ENCODE results near the gene BMF. TPM values are rescaled to one million over a fixed set of nuclear protein-coding genes. Genes with fewer than 3 reads are reported as not detected.

The BMF gene
- polyA plus RNA-seq, 1 donor from 2014 or later, result 5.8 TPM

- no peak overlapping the region for H3K4me3 ChIP-seq (ENCODE audit: low read length)
- no peaks in the 10 kb centered on the region for H3K9me3 ChIP-seq (ENCODE audit: low read length)
- H3F3A ChIP-seq (ENCODE audit: insufficient read depth, low read length, poor library complexity, severe bottlenecking), result no peaks in the 10 kb centered on the region
- no peaks in the 10 kb centered on the region for H3K9me2 ChIP-seq (ENCODE audit: insufficient read depth, low read length)
- no peak overlapping the region for H3K27ac ChIP-seq (ENCODE audit: low read length)
- no peaks in the 10 kb centered on the region for H3K27me3 ChIP-seq (ENCODE audit: insufficient read depth, low read depth, low read length)
- no peak overlapping the region for H3K9ac ChIP-seq (ENCODE audit: low read length)
- H2AFZ ChIP-seq (ENCODE audit: low read depth, low read length), result no peak overlapping the region
- no peak for TF ChIP-seq TAF1 (IDR thresholded peaks at IDR 0.05; ENCODE audit: low read depth)
- TF ChIP-seq EP300 (conservative IDR thresholded peaks at IDR 0.05; ENCODE audit: poor library complexity, severe bottlenecking), result no peak
- TF ChIP-seq, protein P1, sequence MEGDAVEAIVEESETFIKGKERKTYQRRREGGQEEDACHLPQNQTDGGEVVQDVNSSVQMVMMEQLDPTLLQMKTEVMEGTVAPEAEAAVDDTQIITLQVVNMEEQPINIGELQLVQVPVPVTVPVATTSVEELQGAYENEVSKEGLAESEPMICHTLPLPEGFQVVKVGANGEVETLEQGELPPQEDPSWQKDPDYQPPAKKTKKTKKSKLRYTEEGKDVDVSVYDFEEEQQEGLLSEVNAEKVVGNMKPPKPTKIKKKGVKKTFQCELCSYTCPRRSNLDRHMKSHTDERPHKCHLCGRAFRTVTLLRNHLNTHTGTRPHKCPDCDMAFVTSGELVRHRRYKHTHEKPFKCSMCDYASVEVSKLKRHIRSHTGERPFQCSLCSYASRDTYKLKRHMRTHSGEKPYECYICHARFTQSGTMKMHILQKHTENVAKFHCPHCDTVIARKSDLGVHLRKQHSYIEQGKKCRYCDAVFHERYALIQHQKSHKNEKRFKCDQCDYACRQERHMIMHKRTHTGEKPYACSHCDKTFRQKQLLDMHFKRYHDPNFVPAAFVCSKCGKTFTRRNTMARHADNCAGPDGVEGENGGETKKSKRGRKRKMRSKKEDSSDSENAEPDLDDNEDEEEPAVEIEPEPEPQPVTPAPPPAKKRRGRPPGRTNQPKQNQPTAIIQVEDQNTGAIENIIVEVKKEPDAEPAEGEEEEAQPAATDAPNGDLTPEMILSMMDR (IDR thresholded peaks at IDR 0.05; ENCODE audit: poor library complexity, severe bottlenecking), result no peak
- no peak for TF ChIP-seq MXI1 (conservative IDR thresholded peaks at IDR 0.05; ENCODE audit: poor library complexity, severe bottlenecking)
- TF ChIP-seq RAD21 (conservative IDR thresholded peaks at IDR 0.05), result no peak
- TF ChIP-seq, protein P2, sequence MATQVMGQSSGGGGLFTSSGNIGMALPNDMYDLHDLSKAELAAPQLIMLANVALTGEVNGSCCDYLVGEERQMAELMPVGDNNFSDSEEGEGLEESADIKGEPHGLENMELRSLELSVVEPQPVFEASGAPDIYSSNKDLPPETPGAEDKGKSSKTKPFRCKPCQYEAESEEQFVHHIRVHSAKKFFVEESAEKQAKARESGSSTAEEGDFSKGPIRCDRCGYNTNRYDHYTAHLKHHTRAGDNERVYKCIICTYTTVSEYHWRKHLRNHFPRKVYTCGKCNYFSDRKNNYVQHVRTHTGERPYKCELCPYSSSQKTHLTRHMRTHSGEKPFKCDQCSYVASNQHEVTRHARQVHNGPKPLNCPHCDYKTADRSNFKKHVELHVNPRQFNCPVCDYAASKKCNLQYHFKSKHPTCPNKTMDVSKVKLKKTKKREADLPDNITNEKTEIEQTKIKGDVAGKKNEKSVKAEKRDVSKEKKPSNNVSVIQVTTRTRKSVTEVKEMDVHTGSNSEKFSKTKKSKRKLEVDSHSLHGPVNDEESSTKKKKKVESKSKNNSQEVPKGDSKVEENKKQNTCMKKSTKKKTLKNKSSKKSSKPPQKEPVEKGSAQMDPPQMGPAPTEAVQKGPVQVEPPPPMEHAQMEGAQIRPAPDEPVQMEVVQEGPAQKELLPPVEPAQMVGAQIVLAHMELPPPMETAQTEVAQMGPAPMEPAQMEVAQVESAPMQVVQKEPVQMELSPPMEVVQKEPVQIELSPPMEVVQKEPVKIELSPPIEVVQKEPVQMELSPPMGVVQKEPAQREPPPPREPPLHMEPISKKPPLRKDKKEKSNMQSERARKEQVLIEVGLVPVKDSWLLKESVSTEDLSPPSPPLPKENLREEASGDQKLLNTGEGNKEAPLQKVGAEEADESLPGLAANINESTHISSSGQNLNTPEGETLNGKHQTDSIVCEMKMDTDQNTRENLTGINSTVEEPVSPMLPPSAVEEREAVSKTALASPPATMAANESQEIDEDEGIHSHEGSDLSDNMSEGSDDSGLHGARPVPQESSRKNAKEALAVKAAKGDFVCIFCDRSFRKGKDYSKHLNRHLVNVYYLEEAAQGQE (IDR thresholded peaks at IDR 0.05; ENCODE audit: borderline replicate concordance), result no peak
- no peak for TF ChIP-seq SMC3 (conservative IDR thresholded peaks at IDR 0.05; ENCODE audit: poor library complexity)
- TF ChIP-seq POLR2AphosphoS5 (IDR thresholded peaks at IDR 0.05), result no peak
- no peak for TF ChIP-seq EZH2 (IDR thresholded peaks at IDR 0.05; ENCODE audit: borderline replicate concordance, insufficient read depth, low read length, poor library complexity, severe bottlenecking)
- no peak overlapping the region for H3K4me2 ChIP-seq (ENCODE audit: low read length)
- H4K20me1 ChIP-seq (ENCODE audit: insufficient read depth), result no peaks in the 10 kb centered on the region
- no peaks in the 10 kb centered on the region for H3K79me2 ChIP-seq (replicated peaks; ENCODE audit: insufficient read depth, low read length)
- no peaks in the 10 kb centered on the region for H3K36me3 ChIP-seq (ENCODE audit: insufficient read depth, low read length)
Measured at GRCh38 chr15:40063563-40064011, 45.1 kb downstream of the BMF start.

DNA sequence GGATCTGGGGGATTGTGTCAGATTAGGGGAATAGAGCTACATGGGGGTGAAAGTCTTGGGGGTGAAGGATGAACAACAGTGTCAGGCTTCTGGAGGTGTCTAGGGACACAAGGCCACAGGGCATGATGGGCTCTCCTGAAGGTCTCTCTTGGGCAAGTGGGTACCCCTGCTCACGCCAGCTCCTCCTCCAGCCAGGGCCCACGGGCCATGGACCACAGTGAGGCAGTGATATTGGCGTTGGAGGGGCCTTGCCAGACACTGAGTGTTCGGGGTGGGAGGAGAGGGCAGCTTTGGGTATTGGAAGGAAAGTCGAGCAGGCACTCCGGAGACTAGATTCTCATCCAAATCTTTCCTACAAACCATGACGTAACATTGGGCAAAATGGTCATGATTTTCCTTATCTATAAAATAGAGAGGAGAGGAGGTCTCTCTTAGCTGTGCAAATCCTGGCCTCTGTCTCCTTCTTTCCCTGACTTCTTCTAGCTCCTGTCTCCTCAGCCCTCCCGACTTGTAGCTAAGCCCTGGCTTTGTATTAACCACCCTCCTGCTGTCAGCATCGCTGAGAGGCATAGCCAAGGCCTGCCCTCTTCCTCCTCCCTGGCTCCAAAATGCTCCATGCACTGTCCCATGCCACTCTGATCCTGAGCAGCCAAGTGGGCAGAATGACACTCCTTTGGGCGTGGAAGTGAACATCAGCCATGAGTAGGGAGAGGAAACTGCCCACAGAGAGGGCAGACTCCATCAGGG is 45.7 kb downstream of the BMF start:
- TF ChIP-seq SMC3 (conservative IDR thresholded peaks at IDR 0.05; ENCODE audit: poor library complexity) (no peak), RAD21 (conservative IDR thresholded peaks at IDR 0.05) (no peak), EP300 (conservative IDR thresholded peaks at IDR 0.05; ENCODE audit: poor library complexity, severe bottlenecking) (no peak), TAF1 (IDR thresholded peaks at IDR 0.05; ENCODE audit: low read depth) (no peak), EZH2 (IDR thresholded peaks at IDR 0.05; ENCODE audit: borderline replicate concordance, insufficient read depth, low read length, poor library complexity, severe bottlenecking) (no peak), MXI1 (conservative IDR thresholded peaks at IDR 0.05; ENCODE audit: poor library complexity, severe bottlenecking) (no peak), POLR2AphosphoS5 (IDR thresholded peaks at IDR 0.05) (no peak)
- TF ChIP-seq, protein P2 (IDR thresholded peaks at IDR 0.05; ENCODE audit: borderline replicate concordance), result no peak
- TF ChIP-seq, protein P1 (IDR thresholded peaks at IDR 0.05; ENCODE audit: poor library complexity, severe bottlenecking), result no peak
- no peaks in the 10 kb centered on the region for H3K79me2 ChIP-seq (replicated peaks; ENCODE audit: insufficient read depth, low read length)
- no peaks in the 10 kb centered on the region for H3F3A ChIP-seq (ENCODE audit: insufficient read depth, low read length, poor library complexity, severe bottlenecking)
- H3K27ac ChIP-seq (ENCODE audit: low read length), result no peak overlapping the region
- no peaks in the 10 kb centered on the region for H3K36me3 ChIP-seq (ENCODE audit: insufficient read depth, low read length)
- no peaks in the 10 kb centered on the region for H3K9me3 ChIP-seq (ENCODE audit: low read length)
- no peaks in the 10 kb centered on the region for H3K27me3 ChIP-seq (ENCODE audit: insufficient read depth, low read depth, low read length)
- H3K9ac ChIP-seq (ENCODE audit: low read length), result no peak overlapping the region
- no peak overlapping the region for H2AFZ ChIP-seq (ENCODE audit: low read depth, low read length)
- no peaks in the 10 kb centered on the region for H4K20me1 ChIP-seq (ENCODE audit: insufficient read depth)
- H3K4me2 ChIP-seq (ENCODE audit: low read length), result no peak overlapping the region
- H3K9me2 ChIP-seq (ENCODE audit: insufficient read depth, low read length), result no peaks in the 10 kb centered on the region
- no peak overlapping the region for H3K4me3 ChIP-seq (ENCODE audit: low read length)
